HG02938 (cell line): ENCODE results near the gene DRICH1.
"Not testable (repeated sequence)": the region's sequence is repeated elsewhere in the genome, so short reads cannot be mapped to it uniquely, and the experiment has no call there.

Source experiments
- ATAC-seq: cut with Tn5 transposase; IDR thresholded peaks from one replicate; pipeline ENCODE4 v1.9.1; 2021; ENCODE audit warnings: mild to moderate bottlenecking, moderate library complexity; ENCODE audit not compliant: unreplicated experiment

Gene DRICH1

DNA sequence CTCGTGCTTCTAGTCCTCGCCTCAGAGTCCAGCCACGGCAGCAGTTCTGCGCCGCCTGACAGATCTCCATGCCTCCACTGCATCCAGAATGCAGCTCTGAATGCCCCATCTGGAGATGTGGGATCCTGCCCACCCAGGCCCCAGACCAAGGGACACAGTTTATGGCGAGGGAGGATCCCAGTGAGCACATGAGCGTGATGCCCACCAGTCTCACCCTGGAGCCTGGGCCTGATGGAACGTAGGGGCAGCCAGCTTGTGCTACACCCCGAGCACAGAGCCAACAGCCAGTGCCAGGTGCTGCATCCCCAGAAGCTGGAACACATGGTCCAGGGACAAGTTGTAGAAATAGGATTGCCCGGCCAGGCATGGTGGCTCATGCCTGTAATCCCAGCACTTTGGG lies 62.4 kb downstream of the DRICH1 start:
- no peak for ATAC-seq

DNA sequence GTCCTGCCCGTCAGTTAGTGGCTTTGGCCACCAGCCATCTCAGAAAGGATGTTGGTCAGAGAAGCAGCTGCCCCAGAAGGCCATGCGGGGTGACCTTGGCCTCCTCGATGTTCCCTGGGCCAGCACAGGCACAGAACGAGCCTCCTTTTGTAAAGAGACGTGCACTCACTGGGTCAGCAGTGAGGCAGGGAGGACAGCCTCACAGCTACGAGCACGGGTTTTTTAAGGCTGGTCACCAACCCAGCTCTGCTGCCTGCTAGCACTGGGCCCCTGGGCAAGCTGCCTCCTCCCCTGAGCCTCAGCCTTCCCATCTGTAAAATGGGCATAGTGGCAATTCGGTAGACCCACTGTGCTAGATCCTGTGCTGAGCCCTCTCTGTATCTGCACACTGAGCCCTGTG lies 62.8 kb downstream of the DRICH1 start:
- no peak for ATAC-seq

DNA sequence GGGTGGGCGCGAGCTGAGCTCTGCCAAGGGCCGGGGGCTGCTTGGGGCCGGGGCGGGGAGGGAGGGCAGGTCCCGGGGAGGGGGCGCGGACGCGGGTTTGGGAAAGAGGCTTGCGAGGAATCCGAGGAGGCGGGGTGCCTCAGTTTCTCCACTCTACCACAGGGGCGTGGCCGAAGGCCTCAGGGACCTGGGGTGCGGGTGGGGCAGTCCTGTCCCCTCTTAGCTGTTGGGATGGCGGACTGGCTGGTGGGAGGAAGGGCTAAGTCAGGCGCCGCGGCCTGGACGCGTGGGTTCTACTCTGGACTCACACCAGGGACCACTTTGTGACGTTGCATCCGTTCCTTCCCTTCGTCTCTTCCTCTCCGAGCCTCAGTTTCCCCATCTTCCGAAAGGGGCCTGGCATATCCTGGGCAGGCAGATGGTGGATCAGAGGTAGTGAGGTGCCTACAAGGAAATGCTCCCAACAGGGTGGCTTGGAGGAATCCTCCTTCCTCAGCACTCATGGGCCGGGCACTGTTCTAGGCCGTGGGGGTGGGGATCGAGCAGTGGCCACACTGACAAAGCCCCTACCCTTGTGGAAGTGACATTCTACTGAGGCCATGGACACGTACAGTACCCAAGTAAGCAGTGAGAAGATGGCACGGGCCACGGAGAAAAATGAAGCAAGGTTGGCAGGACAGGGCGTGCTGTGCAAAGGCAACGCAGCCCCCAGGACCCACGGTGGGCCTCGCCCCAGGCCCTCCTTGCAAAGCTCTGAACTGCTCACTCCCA lies 65.2 kb downstream of the DRICH1 start:
- no peak for ATAC-seq

GRCh38 chr22:23565915-23566704 lies 66.0 kb downstream of the DRICH1 start:
- no peak for ATAC-seq

GRCh38 chr22:23565305-23565914 lies 66.7 kb downstream of the DRICH1 start:
- ATAC-seq, result no peak

- no peak for ATAC-seq
Observed at GRCh38 chr22:23564276-23564675, 67.8 kb downstream of the DRICH1 start.

- no peak for ATAC-seq
Observed at GRCh38 chr22:23563111-23563510, 69.0 kb downstream of the DRICH1 start.

- no peak for ATAC-seq
Observed at GRCh38 chr22:23562186-23562585, 69.9 kb downstream of the DRICH1 start.

GRCh38 chr22:23561025-23561510 lies 71.1 kb downstream of the DRICH1 start:
- not testable (repeated sequence) for ATAC-seq

GRCh38 chr22:23560215-23560614 lies 71.9 kb downstream of the DRICH1 start:
- not testable (repeated sequence) for ATAC-seq
